CD4-positive, alpha-beta T cell treated with Interleukin-6 for 4 hours (primary cell): Measurements from ENCODE around the gene CMSS1.
"Not testable (repeated sequence)": the region's sequence is repeated elsewhere in the genome, so short reads cannot be mapped to it uniquely, and the experiment has no call there.

Experiments
- DNase-seq: peaks from one replicate; pipeline ENCODE4 v3.0.0-alpha.2; 2020; ENCODE audit warnings: mixed read lengths

CMSS1 gene

DNA sequence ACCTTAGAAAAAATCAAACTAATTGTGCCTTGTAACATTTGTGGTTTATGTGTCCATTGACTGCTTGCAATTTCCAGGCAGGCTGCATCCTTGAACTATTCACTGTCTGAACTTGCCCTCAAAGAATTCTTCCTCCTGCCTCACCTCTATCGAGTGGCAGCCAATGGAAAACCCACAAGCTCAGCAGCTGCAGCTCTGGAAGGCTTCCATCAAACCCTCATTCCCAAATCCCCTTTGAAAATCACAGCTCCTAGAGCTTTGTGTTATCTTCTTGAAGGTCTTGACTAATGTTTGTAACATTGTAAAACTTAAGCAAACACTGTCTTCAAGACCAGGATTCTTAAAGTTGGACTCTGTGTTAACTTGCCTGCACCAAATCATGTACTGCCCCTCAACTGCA, 215.5 kb downstream of the CMSS1 start:
- no peak for DNase-seq

- DNase-seq: no peak
Observed at GRCh38 chr3:100033903-100034471, 216.3 kb downstream of the CMSS1 start.

DNA sequence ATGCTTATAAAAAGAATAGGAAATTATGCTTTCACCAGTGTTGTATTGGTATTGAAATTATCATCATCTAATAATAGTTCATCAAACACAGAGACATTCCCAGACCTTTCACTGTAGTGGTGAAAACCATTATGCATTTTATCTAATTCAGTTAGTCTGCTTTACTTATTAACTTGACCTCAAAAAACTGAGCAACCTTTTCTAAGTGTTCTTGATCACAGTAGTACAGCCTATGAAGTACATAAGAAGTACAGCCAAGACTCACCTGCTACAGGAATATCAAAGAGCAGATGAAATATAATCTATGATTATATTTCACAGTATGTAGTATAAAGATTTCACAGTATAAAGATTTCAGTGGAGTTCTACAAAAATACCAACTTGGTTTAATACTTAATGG, 221.4 kb downstream of the CMSS1 start:
- DNase-seq: no peak

- DNase-seq: no peak
Observed at GRCh38 chr3:100040451-100041225, 223.0 kb downstream of the CMSS1 start.

DNA sequence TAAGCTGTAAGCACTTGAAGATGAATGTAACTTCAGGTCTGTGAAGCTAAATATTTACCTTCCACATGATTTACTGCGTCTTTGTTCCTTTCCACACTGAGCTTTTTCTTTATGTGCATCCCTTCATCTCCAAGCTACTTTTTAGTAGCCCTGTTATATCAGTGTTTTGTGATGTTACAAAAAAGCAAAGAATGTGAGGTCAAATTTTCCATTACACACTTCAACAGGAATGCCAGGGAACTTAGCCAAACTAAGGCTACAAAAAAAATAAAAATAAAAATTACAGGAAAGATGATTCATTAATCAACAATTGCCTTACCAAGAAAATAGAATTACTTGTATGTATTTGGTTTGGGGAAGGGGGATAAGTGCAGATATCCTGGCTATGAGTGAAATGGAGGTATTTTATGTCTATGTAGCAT, 223.7 kb downstream of the CMSS1 start:
- no peak for DNase-seq

DNA sequence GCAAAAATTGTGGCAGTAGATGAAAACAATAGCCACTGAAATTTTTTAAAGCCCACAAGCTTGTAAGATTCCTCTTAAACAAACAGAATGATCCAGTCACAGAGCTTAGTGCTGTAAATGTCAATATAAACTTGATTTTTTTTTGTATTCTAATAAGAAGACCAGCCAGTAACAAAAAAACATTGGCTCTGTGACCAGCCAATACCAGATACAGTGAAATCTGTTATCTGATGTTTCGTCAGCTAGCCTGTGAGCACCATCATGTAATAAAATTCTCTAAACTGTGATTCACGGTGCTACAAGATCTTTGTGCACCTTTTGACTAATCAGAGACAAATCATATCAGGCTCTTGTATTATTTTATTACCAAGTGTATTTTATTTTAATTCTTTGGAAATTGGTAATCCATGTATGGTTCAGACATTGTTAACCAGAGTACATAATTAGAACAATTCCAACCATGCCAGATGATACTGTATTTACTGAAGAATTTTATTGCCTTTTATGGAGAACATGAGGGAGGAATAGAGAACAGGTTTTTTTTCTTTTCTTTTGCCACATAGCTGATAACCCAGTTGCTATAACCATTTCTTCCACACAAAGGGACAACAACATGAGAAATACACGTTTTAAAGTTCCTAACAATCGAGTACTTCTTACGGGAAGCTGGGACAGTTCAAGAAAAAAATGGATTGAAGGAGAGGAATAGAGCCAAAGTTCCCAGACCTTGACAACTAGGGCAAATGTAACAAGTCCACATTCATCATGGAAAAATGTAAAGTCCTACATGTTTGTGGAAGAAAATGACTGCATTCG, 224.7 kb downstream of the CMSS1 start:
- DNase-seq: no peak

GRCh38 chr3:100043271-100043670, 225.6 kb downstream of the CMSS1 start:
- DNase-seq: no peak

DNA sequence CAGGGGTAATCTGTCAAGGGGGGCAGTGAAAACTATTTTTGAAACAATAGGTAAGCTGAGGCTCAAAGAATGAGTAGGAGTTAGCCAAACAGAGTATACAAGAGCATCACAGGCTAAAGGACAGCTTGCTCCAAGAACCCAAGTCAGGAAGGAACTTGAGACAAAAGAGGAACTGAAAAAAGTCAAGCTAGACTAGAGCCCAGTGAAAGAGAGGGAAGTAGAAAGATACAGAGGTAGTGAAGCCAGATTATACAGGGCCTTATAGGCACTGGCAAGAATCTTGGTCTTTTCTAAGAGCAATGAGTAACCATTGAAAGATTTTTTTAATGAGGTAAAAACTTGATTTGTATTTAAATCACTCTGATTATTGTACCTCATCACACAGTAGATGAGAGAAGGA, 226.7 kb downstream of the CMSS1 start:
- no peak for DNase-seq

DNA sequence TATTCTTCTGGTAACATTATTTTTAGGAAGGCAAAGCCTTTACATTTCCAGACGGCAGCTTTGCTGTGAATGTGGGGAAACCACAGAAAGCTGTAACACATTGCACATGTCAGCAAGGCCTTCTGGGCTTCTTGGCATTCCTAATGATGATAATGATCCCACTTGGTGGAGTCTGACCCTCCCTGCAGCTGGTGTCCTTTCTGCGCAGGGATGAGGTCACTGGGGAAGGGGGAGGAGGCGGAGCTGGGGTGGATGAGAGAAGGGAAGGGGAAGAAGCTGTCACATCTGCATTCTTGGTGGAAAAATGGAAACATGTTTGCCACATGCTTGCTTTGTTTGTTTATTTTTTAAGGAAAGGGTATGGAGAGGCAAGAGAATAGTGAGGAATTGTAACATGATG, 228.0 kb downstream of the CMSS1 start:
- DNase-seq: no peak

- no peak for DNase-seq
Observed at GRCh38 chr3:100046986-100047385, 229.3 kb downstream of the CMSS1 start.

- DNase-seq: no peak
Observed at GRCh38 chr3:100047455-100048141, 229.9 kb downstream of the CMSS1 start.

DNA sequence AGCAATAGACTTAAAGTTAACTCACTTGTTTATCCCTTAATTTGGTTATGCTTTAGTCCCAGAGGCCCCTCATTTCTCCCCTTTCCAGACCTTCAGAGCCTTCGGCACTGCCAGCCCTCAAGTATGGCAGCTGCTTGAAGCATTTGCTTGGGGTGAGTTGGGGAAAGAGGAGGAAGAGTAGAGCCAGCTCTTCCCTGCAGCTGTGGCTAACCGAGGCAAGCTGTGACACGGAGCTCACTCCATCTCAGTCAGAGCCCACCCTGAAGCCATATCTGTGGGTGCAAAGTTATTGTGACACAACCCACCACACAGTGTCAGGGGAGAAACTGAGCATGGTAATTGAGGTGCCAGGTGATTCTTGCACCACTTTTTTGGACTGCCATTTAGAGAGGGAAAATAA, 230.6 kb downstream of the CMSS1 start:
- DNase-seq: no peak

DNA sequence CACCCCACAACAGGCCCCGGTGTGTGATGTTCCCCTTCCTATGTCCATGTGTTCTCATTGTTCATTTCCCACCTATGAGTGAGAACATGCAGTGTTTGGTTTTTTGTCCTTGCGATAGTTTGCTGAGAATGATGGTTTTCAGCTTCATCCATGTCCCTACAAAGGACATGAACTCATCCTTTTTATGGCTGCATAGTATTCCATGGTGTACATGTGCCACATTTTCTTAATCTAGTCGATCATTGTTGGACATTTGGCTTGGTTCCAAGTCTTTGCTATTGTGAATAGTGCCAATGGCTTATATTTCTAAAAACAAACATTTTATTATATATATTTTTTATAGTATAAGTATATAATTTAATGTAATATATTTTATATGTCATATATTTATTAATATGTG, 233.9 kb downstream of the CMSS1 start:
- not testable (repeated sequence) for DNase-seq

GRCh38 chr3:100053951-100054620, 236.4 kb downstream of the CMSS1 start:
- DNase-seq: no peak

- no peak for DNase-seq
Observed at GRCh38 chr3:100057716-100058575, 240.3 kb downstream of the CMSS1 start.

- no peak for DNase-seq
Observed at GRCh38 chr3:100059472-100059871, 241.8 kb downstream of the CMSS1 start.

- DNase-seq: no peak
Observed at GRCh38 chr3:100060685-100061484, 243.2 kb downstream of the CMSS1 start.

- no peak for DNase-seq
Observed at GRCh38 chr3:100062665-100063064, 245.0 kb downstream of the CMSS1 start.

DNA sequence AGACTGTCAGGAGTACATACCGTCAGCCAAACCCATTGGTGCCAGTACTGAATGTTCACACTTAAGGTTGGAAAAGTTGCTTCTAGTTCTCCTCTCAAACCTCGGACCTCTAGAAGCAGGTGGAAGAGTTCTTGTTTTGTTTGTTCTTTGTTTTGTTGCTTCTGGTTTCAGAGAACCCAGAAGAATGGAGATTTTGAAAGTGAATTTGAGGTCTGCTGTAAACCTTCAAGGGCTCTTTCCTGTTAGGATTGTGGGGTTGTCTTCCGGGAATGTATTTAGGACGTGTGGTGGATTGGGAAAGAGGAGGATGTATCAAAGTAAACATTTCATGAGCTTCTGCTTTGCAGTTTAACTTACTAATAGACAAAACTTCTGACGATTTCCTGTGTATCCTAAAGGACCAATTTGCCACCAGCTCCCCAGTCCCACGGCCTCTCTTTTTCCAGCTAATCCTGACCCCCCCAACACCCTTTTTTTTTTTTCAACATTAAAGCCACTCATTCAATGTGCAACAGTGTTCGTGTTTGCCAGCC, 246.3 kb downstream of the CMSS1 start:
- DNase-seq: no peak

DNA sequence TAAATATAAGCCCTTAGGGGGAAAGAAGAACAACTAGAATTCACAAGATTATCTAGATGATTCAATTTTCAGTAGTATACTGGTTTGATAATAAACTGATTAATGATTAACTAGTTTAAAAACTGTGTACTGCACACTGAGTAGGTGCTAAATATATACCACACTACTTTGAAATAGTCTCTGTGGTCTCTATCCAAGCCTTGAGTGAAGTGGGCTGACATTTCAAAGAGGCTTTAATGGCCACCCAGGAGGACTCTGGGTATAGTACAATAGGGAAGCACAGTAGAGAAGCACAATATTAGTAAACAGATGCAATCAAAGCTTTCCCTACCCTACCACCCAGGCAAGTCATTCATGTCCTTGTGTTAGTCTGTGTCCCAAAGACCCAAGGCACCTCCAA, 249.9 kb downstream of the CMSS1 start:
- no peak for DNase-seq

- DNase-seq: peak; percentile 79
Observed at GRCh38 chr3:100068826-100069225, 251.2 kb downstream of the CMSS1 start.
